Amniotic epithelial cell (primary cell): Measurements from ENCODE around the gene CSMD2.
"Not testable (repeated sequence)": the region's sequence is repeated elsewhere in the genome, so short reads cannot be mapped to it uniquely, and the experiment has no call there.

ENCODE experiments used
- DNase-seq: peaks from one replicate; pipeline ENCODE4 v3.0.0-alpha.2; 2010; ENCODE audit warnings: low read depth

CSMD2 gene

DNA sequence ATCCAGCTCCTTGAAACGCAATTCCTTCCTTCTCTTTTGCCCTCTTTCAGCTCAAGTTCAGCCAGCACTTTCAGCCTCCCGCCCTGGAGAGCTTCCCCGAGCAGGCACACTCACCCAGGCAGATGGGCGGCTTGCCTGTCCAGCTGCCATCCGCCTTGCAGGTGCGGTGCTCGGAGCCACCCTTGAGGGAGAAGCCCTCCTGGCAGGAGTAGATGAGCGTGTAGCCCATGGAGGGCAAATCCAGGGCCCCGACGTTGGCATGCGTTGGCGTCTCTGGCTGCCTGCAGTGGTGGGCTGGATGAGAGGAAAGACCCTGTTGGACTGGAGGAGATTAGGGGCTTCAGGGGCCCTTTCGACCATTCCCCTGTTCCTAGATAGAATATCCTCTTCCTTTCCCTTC is 632.1 kb downstream of the CSMD2 start:
- no peak for DNase-seq

DNA sequence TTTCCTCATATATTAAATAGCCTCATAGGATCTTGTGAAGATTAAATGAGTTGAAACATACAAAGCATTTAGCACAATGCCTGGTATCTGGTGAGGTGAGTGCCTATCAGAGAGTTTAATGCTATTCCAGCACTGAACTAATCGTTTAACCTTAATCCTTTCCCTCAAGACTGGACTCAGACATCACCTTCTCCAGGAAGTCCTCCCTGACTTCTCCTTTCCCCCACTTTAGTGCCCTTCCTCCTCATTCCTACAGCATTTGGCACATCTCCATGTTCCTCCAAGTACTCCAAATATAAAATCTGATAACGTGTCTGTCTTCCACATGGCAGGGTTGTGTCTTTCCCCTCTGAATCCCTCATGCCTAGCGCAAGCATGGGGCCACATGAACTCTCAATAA is 632.8 kb downstream of the CSMD2 start:
- no peak for DNase-seq

DNA sequence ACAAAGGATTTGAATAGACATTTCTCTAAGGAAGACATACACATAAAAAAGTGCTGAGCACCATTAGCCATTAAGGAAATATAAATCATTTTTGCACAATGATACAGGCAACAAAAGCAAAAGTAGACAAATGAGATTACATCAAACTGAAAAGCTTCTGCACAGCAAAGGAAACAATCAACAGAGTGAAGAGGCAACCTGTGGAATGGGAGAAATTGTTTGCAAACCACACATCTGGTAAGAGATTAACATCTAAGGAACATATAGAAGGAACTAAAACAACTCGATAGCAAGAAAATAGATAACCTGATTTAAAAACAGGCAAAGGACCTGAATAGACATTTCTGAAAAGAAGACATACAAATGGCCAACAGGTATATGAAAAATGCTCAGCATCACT is 635.1 kb downstream of the CSMD2 start:
- DNase-seq: no peak

DNA sequence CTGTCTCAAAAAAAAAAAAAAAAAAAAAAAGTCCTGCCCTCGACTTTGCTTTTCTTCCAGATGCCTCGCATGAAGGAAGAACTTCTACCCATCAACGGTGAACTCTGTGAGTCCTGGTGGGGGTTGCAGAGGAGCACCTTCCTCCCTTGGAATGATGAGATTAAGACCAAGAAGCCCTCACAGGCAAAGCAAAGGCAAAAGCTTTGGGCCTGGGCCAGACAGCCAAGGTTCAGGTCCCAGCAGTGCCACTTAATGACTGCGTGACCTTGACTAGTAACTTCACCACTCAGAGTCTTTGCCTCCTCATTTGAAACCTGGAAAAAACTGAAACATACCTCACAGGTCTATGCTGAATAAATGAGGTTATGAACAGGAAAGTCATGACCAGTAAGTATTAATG is 637.1 kb downstream of the CSMD2 start:
- DNase-seq: no peak

DNA sequence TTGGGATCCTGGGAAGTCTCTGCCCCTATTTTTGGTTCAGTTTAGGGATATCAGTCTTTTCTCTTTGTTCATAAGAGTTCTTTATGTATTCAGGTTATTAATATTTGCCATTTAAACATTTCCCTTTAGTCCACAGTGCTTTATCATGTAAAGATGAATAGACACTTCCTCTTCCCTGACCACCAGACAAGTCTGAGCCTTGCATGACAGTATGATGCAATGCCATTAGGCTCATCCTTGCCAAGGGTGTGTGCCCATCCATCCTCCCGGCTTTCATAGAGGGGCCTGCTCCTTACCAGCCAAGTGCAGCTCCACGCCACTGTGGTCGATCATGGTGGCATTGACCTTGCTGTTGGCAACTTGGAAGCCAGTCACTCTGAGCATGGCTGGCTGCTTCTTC is 640.4 kb downstream of the CSMD2 start:
- DNase-seq: no peak

DNA sequence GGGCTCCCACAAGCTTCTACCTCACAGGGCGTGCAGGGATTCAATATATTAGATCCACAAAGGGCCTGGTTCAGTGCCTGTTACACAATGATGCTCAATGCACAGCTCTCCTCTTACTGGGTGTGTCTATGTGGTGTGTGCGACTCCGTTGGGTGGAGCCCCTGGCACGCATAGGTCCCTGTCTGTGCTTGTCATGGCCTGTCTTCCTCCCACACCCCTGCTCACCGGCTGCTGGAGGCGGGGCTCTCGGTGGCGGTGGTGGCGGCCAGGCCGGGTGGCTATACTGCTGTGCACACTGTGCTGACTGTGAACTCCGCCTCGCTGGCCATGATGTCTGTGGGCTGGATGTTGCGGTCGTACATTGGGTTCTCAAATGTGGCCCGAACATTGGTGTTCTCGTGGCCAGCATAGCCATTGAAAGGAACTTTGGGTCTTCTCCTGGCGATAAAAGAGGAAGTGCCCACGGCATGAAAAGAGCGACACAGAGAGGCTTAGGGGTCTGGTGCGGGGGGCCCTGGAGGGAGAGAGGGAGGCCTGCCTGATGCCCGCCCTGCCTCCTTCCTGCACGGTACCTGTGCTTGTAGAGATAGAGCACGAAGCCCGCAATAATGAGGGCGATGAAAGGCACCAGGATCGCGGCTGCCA is 645.7 kb downstream of the CSMD2 start:
- no peak for DNase-seq

DNA sequence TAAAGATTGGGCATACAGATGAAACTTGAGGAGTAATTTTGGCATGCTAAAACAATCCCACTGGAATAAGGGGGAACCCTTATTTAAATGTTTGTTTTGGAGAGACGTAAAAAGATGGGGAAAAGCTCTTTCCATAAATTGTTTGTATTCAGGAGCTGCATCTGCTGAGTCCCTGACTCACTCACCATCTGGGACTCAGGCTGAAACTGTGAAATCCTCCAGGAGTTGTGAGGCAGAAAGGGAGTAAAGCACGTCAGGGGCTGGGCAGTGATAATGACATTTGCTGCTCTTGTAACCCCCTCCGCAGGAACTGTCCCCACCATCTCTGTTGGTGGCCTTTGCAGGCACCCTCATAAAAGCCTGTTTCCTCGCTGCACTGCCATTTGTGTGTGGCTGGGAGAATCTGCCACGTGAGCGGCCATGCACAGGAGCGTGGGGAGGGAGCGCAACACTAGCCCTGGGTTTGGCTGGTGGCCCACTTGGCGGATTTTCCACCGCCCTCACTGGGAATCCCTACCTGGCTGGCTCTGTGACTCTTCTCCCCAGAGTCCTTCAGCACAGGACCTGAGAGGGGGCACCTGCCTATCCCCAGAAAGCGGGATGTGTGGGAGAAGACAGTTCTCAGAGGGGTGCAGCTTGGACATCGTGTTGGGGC is 647.3 kb downstream of the CSMD2 start:
- DNase-seq: no peak

DNA sequence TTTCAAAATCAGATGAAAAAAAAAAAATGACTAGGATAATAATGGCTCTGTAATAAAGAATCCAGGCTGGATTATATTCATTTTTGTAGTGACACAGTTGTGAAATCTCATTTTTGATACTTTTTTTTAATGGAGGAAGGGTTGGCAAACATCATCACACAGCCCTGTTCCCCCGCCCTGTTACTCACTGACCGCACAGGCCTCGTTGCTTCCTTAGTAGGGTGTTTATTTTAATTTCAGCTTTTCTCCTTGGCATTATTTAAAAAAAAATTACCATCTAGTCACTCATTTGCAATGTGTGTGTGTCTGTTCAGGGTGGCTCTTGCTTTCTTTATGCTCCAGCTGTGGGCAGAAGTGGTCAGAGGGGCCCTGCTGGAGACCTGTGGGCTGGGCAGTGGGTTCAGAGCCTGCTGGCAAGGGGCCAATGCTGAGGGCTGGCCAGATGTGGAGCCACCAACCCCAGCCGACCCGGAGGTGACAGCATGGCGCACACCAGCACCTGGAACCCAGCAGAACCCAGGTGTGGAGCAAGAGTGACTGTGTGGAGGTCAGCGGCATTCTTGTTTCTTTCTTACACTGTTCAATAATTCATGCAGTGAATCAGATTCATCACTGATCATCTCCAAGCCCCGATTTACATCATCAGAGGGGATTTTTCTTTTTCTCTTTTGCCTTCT is 648.0 kb downstream of the CSMD2 start:
- DNase-seq: no peak

DNA sequence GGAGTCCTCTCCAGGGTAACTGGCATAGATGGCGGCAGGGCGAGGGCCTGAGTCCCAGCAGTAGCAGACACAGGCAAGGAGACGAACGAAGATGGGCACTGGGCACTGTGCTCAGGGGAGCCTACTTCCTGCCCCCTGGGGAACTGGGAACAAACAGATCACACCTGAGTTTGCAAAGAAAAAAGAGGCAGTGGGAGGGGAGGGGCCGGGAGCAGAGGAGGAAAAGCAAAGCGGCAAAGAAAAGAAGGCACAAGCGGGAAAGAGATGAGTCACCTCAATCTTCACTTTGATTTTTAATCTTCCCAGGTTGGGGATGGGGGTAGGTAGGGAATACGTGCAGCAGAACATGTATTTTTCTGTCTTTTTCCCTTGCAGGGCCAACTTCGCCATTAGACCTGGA is 648.6 kb downstream of the CSMD2 start:
- no peak for DNase-seq

DNA sequence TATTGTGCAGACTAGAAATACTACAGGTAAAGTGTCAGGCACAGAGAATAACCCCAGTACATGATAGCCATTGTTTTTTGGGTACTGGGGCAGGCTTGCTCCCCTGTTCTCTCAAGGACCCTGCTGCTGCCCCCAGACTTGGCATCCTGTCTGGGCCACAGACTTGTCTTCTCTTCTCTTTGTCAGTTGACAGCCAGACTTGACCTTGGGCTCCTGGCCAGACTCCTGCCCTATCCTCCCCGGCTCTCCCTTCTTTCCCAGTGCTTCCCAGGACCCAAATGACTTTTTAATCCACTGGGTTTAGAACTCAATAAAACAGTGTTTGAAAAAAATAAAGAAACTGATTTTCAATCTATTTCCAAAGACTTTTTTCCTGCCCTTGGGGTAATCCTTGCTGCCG is 649.4 kb downstream of the CSMD2 start:
- DNase-seq: no peak

DNA sequence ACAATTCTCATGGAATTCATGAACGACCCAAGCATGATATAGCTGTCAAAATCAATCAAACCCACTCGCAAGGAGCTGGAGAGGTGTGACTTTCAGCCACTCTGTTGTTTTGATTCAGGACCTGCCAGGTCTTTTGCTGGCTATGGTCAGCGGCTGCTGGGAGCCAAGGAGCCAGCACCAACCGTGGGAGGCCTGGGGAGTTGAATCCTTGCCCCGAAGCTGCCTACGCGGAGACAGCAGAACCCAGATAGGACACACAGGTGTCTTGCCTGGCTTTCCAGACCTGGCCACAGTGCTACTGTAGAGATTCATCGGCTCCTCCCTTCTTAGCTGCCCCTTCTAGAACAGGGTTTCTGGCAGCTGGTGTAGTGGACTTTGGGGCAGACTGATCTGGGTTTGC is 649.9 kb downstream of the CSMD2 start:
- DNase-seq: no peak

DNA sequence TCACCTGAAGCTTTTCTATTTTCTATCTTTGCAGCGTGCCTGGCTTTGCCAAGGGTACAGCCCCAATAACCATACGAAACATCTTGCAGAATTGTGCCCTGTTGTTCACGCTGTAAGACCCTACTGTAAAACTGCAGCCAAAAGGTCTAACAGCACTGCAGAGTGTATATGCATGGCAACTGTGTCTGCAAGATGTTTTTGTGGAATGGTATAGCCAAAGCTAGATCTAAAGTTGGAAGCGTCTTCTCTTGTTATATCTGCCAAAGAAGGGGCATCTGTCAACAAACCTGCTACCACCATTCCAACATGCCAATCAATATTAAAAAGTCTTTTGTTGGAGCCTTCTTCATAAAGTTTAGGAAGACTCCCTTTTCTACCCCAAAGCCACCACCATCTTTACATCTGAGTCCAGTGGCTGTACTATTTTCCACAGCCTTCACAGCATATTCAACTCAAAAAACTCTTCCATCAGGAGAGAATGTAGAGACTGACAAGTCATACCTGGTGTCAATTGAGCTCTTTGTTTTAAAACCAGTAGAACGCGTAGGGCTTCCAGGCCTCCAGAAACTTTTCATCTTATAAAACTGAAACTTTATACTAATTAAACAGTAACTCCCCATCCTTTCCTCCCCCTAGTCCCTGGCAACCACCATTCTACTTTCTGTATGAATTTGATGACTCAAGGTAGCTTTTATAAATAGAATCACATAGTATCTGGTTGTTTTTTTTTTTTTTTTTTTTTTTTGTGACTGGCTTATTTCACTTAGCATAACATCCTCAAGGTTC is 652.6 kb downstream of the CSMD2 start:
- DNase-seq: no peak

DNA sequence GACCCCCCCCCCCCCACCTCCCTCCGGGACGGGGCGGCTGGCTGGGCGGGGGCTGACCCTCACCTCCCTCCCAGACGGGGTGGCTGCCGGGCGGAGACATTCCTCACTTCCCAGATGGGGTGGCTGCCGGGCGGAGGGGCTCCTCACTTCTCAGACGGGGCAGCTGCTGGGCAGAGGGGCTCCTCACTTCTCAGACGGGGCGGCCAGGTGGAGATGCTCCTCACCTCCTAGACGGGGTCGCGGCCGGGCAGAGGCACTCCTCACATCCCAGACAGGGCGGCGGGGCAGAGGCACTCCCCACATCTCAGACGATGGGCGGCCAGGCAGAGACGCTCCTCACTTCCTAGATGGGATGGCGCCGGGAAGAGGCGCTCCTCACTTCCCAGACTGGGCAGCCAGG is 655.8 kb downstream of the CSMD2 start:
- not testable (repeated sequence) for DNase-seq

DNA sequence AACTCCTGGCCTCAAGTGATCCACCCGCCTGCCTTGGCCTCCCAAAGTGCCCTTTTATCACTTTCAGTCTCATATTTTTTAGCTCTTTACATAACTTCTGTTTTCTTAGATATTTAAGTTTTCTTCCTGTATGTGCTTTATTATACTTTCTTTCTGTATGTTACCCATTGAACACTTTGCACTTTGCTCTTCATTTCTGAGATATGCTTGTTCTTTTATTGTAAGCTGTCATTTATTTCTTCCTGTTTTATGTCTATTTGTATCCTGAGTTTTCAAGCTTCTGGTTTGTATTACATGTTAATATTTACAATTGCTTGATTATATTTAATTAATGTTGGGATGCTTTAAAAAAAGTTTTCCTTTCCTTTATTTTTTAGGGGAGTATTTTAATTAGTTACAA is 656.9 kb downstream of the CSMD2 start:
- DNase-seq: no peak

DNA sequence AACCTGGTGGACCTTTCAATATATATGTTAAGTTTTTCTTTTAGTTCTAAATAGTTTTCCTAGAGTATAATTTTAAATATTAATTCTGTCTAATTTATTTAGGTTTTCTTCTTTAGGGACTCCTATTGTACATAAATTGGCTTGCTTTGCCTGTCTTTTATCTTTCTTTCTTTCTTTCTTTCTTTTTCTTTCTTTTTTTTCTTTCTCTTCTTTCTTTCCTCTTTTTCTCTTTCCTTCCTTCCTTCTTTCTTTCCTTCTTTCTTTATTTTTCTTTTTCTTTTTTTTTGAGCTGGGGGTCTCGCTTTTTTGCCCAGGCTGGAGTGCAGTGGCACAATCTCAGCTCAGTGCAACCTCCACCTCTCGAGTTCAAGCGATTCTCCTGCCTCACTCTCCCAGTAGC is 657.4 kb downstream of the CSMD2 start:
- no peak for DNase-seq

DNA sequence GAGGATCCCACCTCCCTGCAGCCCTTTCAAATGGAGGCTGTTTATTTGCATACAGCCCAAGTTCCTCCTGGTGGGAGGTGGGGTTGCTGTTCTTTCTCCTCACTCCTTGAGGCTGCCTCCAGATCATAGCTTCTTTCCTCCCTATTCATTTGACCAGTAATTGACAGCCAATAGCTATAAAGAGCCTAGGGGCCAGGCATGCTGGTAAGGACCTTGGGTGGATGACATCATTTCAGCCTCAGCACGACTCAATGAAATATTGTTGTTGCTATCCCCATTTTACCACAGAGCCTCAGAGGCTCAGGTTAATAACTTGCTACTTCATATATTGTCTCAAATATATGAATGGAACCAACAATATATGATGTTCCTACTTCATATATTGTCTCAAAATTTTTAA is 661.5 kb downstream of the CSMD2 start:
- DNase-seq: no peak

DNA sequence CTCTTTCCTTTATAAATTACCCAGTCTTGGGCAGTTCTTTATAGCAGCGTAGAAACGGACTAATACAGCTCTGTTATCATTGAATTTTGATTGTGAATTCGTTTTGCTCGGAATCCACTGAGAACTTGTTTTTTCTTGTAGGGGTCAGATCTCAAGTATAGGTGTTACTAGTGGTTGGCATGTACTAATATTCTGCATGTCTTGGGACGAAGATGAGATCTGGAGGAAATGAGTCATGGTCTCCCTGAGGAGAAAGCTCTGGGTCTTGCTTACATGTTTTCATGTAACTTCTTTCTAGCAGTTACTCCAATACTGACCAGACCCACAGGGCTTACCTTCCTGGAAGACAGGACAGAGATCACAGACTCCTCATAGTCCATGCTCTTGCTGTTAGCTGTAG is 662.3 kb downstream of the CSMD2 start:
- peak; percentile 48 for DNase-seq

DNA sequence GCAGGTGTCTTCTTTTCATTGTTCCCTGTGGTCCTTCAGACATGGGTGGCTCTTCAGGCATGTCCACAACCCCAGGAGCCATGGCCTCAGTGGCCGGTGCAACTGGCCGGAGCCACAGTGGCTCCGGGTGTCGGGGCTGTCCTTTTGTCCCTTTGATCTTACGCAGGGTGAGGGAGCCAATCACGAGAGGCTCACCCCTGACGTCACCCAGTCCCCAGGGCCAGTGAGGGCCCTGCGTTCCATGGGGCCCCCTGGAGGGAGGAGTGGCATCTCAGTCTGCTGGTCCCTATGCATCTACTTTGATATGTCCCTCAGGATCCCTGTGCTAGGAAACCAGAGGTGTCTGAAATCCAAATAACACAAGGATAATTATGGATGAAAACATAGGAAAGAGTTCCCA is 663.3 kb downstream of the CSMD2 start:
- DNase-seq: no peak

DNA sequence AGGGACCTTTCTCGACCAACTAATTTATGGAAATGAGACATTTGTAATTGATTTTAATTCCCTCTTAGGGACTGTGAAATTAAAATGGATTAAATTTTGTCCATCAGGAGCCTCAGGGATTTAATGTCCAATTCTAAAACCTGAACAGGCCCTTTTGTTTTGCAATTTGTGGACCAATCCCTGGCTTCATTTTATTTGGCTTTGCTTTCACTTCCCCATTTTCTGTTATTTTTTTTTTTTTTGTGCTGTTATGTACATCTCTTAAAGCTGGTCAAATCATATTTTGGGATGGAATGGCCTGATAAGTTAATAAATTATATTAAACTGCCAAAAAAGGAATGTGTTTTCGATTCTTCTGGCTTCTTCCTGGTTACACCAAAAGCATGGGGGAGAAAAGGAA is 663.7 kb downstream of the CSMD2 start:
- no peak for DNase-seq

DNA sequence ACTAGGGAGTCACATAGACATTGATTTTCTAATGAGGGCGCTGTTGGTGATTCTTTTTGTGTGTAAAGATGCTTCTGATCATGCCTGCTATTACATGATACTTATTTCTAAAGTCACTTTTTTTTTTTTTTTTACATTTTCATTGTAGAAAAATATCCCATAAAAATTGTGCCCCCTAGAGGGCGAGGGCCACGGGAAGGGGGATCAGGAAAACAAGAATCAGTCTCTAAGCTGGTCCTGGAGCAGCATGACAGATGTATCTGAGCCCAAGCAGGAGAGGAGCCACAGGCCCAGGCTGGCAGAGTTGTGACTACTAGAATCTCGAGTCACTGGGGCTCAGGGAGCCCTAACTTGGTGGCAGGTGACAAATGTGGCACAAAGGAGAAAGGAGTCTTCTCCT is 664.5 kb downstream of the CSMD2 start:
- DNase-seq: no peak

DNA sequence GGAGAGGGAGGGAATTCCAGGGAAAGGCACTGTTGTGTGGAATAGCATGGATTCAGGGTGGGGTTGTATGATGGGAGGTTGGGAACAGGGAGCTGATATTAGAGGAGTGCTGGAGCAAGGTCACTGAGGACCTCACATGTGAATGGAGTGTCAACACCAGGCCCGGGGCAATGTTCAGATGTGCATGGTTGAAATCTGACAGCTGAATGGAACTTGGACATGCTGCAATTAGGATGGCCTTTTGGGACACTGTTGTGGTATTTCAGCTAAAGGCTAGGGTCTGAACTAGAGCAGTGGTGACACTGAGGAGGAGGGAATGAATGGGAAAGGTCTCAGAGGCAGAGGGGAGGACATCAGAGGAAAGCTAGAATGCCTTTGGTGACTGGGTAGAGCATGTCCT is 667.6 kb downstream of the CSMD2 start:
- no peak for DNase-seq

DNA sequence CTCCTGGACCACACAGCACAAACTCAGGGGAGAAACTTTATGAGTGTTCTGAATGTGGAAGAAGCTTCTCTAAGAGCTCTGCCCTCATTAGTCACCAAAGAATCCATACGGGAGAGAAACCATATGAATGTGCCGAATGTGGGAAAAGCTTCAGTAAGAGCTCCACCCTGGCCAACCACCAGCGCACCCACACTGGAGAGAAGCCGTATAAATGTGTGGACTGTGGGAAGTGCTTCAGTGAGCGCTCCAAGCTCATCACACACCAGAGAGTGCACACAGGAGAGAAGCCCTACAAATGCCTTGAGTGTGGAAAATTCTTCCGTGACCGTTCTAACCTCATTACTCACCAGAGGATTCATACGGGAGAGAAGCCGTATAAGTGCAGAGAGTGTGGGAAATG is 670.1 kb downstream of the CSMD2 start:
- peak; percentile 20 for DNase-seq

DNA sequence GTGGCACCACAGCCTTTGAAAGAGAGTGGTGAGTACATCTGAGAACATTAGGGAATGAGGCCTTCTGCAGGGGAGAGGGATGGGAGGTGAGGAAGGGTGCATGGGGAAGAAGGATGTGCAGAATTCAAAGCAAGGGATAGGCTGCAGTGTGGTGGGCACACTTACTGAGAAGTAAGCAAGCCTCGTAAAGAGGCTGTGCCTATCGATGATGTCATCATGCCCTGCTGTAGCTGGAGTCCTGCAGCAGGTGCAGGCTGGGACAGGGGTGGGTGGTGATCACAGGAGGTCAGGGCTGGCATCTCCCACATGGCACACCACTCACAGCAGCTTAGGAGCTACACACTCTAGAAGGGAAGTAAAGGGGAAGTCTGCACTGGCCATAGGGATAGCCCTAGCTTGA is 676.4 kb downstream of the CSMD2 start:
- no peak for DNase-seq
